ENCODE measurements around the gene ARHGAP25.

ARHGAP25 gene

DNA sequence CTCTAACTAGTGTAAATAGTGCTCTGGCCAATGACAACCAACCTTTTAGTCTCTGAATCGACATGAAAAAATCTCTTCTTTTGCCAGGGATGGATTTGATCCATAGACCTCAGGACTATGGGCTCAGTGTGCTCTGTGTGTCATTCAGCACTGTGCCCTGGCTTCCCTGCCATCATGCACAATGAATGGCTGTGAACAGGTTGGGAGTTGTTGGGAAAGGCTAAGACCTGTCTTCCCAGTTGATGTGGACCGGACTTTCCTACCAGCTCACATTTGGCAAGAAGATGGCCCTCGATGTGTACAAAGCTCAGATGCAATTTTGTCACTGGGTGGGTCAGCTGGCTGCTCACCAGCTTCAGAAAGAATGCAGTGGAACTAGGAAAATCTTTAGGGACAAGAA, 26.0 kb upstream of the ARHGAP25 start:
- TF ChIP-seq GATA1 (IDR thresholded peaks at IDR 0.05; ENCODE audit: low read depth, low read length), result no peak
- no peak for TF ChIP-seq POLR2A (IDR thresholded peaks at IDR 0.05; ENCODE audit: low read length)
- DNase-seq, result no peak

GRCh38 chr2:68709421-68709911, 25.1 kb upstream of the ARHGAP25 start:
- TF ChIP-seq POLR2A (IDR thresholded peaks at IDR 0.05; ENCODE audit: low read length) (no peak), GATA1 (IDR thresholded peaks at IDR 0.05; ENCODE audit: low read depth, low read length) (no peak)
- DNase-seq, result peak; percentile 28 to 39

GRCh38 chr2:68710336-68710735, 24.3 kb upstream of the ARHGAP25 start:
- no peak for DNase-seq
- TF ChIP-seq POLR2A (IDR thresholded peaks at IDR 0.05; ENCODE audit: low read length) (no peak), GATA1 (IDR thresholded peaks at IDR 0.05; ENCODE audit: low read depth, low read length) (no peak)

DNA sequence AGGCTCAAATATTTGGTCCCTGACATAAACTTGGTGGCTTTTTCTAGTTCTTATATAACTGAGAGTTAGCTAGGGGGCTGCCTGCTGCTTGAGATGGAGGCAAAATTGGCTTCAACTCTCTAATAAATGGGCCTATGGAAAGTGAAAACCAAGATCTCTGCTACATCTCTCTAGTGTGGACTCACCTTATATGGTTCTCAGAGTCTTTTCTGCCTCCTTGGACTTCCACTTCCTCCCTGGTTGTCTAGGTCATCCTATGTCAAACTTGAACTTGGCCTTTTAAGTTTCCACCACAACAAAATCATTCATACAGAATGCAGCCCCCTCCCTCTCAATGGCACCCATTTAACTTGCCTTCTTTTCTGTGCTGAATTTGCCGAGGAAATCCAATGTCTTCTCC, 23.9 kb upstream of the ARHGAP25 start:
- TF ChIP-seq POLR2A (IDR thresholded peaks at IDR 0.05; ENCODE audit: low read length) (no peak), GATA1 (IDR thresholded peaks at IDR 0.05; ENCODE audit: low read depth, low read length) (no peak)
- DNase-seq, result no peak

DNA sequence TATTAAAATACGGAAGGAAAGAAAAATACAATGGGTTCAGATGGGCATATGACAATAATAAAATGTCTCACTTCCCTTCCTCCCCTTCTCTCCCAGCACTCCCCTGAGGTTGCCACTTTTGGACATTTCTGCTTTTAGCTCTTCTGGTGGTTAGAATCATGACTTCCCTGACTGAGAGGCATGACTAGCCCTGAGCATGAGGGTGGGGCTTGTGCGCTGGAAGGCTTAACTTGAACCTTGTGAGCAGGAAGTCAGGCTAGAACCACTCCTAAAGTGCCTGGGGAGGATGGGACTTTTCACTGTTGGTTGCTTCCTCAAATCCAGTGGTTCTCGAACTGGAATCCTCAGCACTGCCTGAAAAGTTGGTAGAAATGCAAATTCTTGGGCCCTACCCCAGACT, 19.7 kb upstream of the ARHGAP25 start:
- DNase-seq, result peak in 1 of 2 experiments; percentile 23
- no peak for TF ChIP-seq GATA1 (IDR thresholded peaks at IDR 0.05; ENCODE audit: low read depth, low read length)
- no peak for TF ChIP-seq POLR2A (IDR thresholded peaks at IDR 0.05; ENCODE audit: low read length)

DNA sequence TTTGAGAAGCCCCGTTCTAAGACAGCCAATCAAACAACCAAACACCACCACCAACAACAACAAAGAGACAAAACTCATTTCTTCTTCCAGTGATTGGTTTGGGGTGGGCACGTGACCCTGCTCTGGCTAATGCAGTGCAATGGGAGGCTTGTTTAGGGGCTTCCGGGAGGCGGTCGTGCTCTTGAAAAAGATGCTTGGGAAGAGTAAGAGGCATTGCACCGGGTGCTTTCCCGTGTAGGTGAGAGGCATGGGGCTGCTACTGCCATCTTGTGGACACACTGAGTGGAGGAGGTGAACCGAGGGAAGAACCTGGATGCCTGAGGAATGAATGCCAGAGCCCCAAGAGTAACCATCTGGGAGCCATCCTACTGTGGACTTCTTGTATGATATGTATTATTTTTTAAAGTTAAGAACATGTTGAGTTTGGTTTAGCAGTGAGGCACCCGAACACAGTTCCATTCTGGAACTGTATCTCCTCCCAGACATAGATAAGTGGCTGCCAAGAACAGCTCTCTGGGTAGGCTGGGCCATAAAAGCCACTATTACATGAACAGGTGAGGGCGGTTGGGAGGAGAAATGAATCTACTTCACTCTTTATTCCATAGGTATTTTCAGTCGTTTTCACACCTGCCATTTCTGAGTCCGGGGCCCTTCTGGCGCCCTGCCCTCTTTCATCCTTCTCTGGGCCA, 19.1 kb upstream of the ARHGAP25 start:
- DNase-seq, result peak; percentile 52 to 76
- no peak for TF ChIP-seq POLR2A (IDR thresholded peaks at IDR 0.05; ENCODE audit: low read length)
- no peak for TF ChIP-seq GATA1 (IDR thresholded peaks at IDR 0.05; ENCODE audit: low read depth, low read length)

- no peak for TF ChIP-seq GATA1 (IDR thresholded peaks at IDR 0.05; ENCODE audit: low read depth, low read length)
- TF ChIP-seq POLR2A (IDR thresholded peaks at IDR 0.05; ENCODE audit: low read length), result no peak
- DNase-seq, result no peak
Observed at GRCh38 chr2:68716604-68717304, 17.9 kb upstream of the ARHGAP25 start.

DNA sequence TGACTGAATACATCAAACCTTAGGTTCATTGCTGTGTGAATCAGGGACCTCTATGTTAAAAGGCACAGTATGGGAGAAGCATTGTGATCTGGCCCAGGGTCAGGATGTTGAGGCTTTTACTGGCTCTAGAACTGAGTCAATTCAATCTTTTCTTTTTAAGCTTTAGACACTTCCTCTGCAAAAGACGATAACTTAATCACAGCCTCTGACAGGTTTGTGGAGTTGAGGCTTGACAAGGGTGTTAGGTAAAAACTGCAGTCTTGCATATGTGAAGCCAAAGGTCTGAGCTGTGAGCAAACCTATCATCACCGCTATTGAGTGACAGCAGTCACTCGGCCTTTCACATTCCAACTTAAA, 17.3 kb upstream of the ARHGAP25 start:
- no peak for DNase-seq

GRCh38 chr2:68719912-68720311, 14.7 kb upstream of the ARHGAP25 start:
- no peak for DNase-seq

More for the DNA sequence above, 17.3 kb upstream of the ARHGAP25 start:
- TF ChIP-seq POLR2A (IDR thresholded peaks at IDR 0.05; ENCODE audit: low read length), result no peak
- no peak for TF ChIP-seq GATA1 (IDR thresholded peaks at IDR 0.05; ENCODE audit: low read depth, low read length)

GRCh38 chr2:68720665-68721064, 13.9 kb upstream of the ARHGAP25 start:
- no peak for DNase-seq
- TF ChIP-seq POLR2A (IDR thresholded peaks at IDR 0.05; ENCODE audit: low read length) (no peak), GATA1 (IDR thresholded peaks at IDR 0.05; ENCODE audit: low read depth, low read length) (no peak)

More at GRCh38 chr2:68719912-68720311, 14.7 kb upstream of the ARHGAP25 start:
- TF ChIP-seq GATA1 (IDR thresholded peaks at IDR 0.05; ENCODE audit: low read depth, low read length) (no peak), POLR2A (IDR thresholded peaks at IDR 0.05; ENCODE audit: low read length) (no peak)

DNA sequence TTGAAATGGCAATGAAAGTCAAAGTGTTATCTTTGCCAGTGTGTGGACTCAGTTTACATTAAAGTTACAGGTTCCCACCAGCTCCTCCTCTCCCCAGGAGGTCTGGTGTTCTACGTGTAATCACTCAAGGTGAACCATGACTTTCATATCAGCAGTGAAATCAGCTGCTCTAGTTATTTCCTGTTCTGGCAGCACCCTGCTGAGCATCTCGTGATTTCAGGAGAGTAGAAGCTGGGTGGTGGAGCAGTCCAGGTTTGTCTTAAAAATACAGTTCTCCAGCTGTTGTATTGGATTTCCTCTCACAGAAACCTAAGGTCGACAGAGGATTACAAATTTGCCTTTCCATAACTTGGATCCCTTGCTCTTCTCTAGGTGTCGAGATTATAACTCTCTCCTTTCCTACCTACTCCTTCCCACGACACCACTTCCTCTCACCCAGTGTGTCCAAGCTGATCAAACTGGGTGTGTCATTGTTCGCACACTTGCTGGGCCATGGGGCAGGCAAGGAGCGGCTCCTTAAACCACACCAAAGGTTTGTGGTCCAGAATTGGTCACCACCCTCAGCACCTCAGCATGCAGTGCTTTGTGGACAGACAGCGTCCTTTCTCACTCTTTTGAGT, 13.0 kb upstream of the ARHGAP25 start:
- no peak for TF ChIP-seq GATA1 (IDR thresholded peaks at IDR 0.05; ENCODE audit: low read depth, low read length)
- DNase-seq, result no peak

GRCh38 chr2:68722712-68723111, 11.9 kb upstream of the ARHGAP25 start:
- no peak for DNase-seq
- TF ChIP-seq GATA1 (IDR thresholded peaks at IDR 0.05; ENCODE audit: low read depth, low read length) (no peak), POLR2A (IDR thresholded peaks at IDR 0.05; ENCODE audit: low read length) (no peak)

DNA sequence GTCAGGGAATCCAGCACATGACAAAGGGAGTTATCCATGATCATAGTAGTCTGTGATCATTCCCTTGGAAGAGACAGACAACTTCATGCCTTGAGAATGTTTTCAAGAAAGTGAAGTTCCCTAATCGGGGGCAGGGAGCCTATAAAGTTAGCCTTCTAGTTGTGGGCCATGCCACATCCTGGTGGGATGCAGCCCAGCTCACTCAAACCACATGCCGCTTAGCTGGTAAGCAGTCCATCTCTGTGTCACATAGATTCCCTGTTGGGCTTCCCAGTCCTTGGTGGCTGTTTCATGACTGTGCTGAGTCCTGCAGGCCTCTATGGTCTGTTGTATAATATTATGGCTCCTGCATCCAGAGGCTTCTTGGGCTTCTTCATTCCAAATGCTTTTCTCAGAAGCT, 11.4 kb upstream of the ARHGAP25 start:
- TF ChIP-seq GATA1 (IDR thresholded peaks at IDR 0.05; ENCODE audit: low read depth, low read length) (no peak), POLR2A (IDR thresholded peaks at IDR 0.05; ENCODE audit: low read length) (no peak)
- no peak for DNase-seq

DNA sequence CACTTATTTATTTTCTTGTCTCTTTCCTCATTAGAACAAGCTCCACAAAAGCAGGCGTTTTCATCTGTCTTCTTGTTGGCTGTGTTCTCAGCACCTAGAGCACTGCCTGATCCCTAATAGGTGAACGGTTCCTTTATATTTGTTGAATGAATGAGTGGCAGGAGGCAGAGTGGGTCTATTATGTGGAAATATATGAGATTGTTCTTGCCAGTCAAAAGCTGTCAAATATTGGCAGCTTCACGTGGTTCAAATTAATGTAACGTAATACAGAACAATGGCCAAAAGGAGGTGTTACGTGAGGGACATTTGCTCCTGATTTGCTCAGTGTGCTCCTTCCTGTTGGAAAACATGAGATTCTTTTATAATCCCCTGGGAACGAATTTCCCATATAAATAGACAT, 8.5 kb upstream of the ARHGAP25 start:
- no peak for TF ChIP-seq GATA1 (IDR thresholded peaks at IDR 0.05; ENCODE audit: low read depth, low read length)
- no peak for TF ChIP-seq POLR2A (IDR thresholded peaks at IDR 0.05; ENCODE audit: low read length)
- no peak for DNase-seq

All from erythroblast (primary cell).